GM12878 (cell line): Measurements from ENCODE around the gene LSAMP. TPM values are rescaled to one million over a fixed set of nuclear protein-coding genes. Genes with fewer than 3 reads are reported as not detected.

Source experiments
- ATAC-seq: fragments of 200-7000 bp; cut with Tn5 transposase; 3 replicates; pipeline ENCODE4 v1.9.1; 2020; ENCODE audit warnings: mild to moderate bottlenecking, moderate library complexity
- BruUV-seq: library from RNA; stranded (reverse); fragments of 400-500 nt; replicated peaks from 2 replicates; lab custom pipeline; 2021; lab: Mats Ljungman, UMichigan
- CTCF ChIA-PET: fragments of 300-600 bp; sonication (Branson Sonifier 250); formaldehyde crosslinking; extraction: SDS; loops from one replicate; lab custom pipeline; 2021; ENCODE audit warnings: inconsistent platforms; lab: Yijun Ruan, JAX
- POLR2A ChIA-PET: fragments of 350-600 bp; formaldehyde crosslinking; extraction: SDS; loops from one replicate; lab custom pipeline; 2021; ENCODE audit warnings: inconsistent platforms; lab: Charles Lee
- RAD21 ChIA-PET: fragments of 300-600 bp; sonication (Branson Sonifier 250); formaldehyde crosslinking; loops from one replicate; lab custom pipeline; 2023; ENCODE audit warnings: antibody characterized with exemption; ENCODE audit not compliant: unreplicated experiment; lab: Charles Lee
- SMC1A ChIA-PET: fragments of 300-600 bp; sonication (Branson Sonifier 250); formaldehyde crosslinking; loops from one replicate; lab custom pipeline; 2023; ENCODE audit not compliant: unreplicated experiment, uncharacterized antibody; lab: Charles Lee
- DNase-seq: peaks from one replicate; pipeline ENCODE4 v3.0.0-alpha.2; 2011; ENCODE audit warnings: low read depth, low spot score
- FAIRE-seq: peaks from 3 replicates; lab custom pipeline; 2011; peaks lifted over from hg19 to GRCh38; lab: Jason Lieb, UNC
- H2AFZ ChIP-seq: 2 replicates; pipeline ENCODE4 v1.6.0; 2011; ENCODE audit warnings: low read depth, low read length, control low read depth; ENCODE audit not compliant: control insufficient read depth
- H3K27ac ChIP-seq: 2 replicates; pipeline ENCODE4 v1.5.1; 2011; ENCODE audit warnings: control low read depth; ENCODE audit not compliant: control insufficient read depth, insufficient read depth
- H3K27me3 ChIP-seq, 2 experiments: replicated peaks in 1 of 2; 2 replicates each; pipeline versions ENCODE4 v1.6.0 to v1.6.1; 2011; ENCODE audit warnings: low read length in 1 of 2; ENCODE audit not compliant: control insufficient read depth in 2 of 2, insufficient read depth in 2 of 2
- H3K36me3 ChIP-seq, 2 experiments: 2 replicates each; pipeline ENCODE4 v1.5.1; 2011; ENCODE audit warnings: low read length in 1 of 2; ENCODE audit not compliant: control insufficient read depth in 2 of 2, insufficient read depth in 2 of 2
- H3K4me1 ChIP-seq: 2 replicates; pipeline ENCODE4 v1.6.1; 2011; ENCODE audit warnings: mild to moderate bottlenecking, low read length, moderate library complexity, mixed read lengths; ENCODE audit not compliant: control insufficient read depth, insufficient read depth
- H3K4me2 ChIP-seq: 2 replicates; pipeline ENCODE4 v1.6.0; 2011; ENCODE audit warnings: control low read depth; ENCODE audit not compliant: control insufficient read depth, insufficient read depth
- H3K4me3 ChIP-seq: fragments of 200-600 bp; sonication (generic); 2 replicates; pipeline ENCODE4 v1.5.1; 2016
- H3K79me2 ChIP-seq: 2 replicates; pipeline ENCODE4 v1.6.0; 2011; ENCODE audit warnings: low read length; ENCODE audit not compliant: control insufficient read depth, insufficient read depth
- H3K9ac ChIP-seq: 2 replicates; pipeline ENCODE4 v1.8.0; 2011; ENCODE audit warnings: low read length, control low read depth, mixed read lengths; ENCODE audit not compliant: control insufficient read depth, insufficient read depth
- H3K9me3 ChIP-seq: replicated peaks from 3 replicates; pipeline ENCODE4 v1.5.1; 2011; ENCODE audit warnings: mild to moderate bottlenecking, low read length; ENCODE audit not compliant: control insufficient read depth, insufficient read depth
- H4K20me1 ChIP-seq: 2 replicates; pipeline ENCODE4 v1.6.0; 2011; ENCODE audit not compliant: control insufficient read depth, insufficient read depth
- BCL11A ChIP-seq: IDR thresholded peaks from 2 replicates; pipeline ENCODE4 v1.6.1; 2011; ENCODE audit warnings: low read depth, low read length
- CBFB ChIP-seq: IDR thresholded peaks from 2 replicates; pipeline ENCODE4 v1.6.1; 2016; ENCODE audit warnings: antibody characterized with exemption, low read depth
- CBX3 ChIP-seq: fragments of 200-600 bp; sonication (generic); IDR thresholded peaks from 2 replicates; pipeline ENCODE4 v1.6.1; 2016; ENCODE audit warnings: low read depth, borderline replicate concordance
- CUX1 ChIP-seq: IDR thresholded peaks from 2 replicates; pipeline ENCODE4 v1.6.1; 2012; ENCODE audit warnings: improper control_type of control experiment, low read depth, low read length; ENCODE audit not compliant: insufficient replicate concordance
- E2F4 ChIP-seq: IDR thresholded peaks from 2 replicates; pipeline ENCODE4 v1.6.1; 2012; ENCODE audit warnings: low read depth, low read length, improper control_type of control experiment
- FOXK2 ChIP-seq: fragments of 450-650 bp; IDR thresholded peaks from 2 replicates; pipeline ENCODE4 v1.6.1; 2017; ENCODE audit warnings: mild to moderate bottlenecking, moderate library complexity
- HCFC1 ChIP-seq: fragments of 150-350 bp; IDR thresholded peaks from 2 replicates; pipeline ENCODE4 v1.6.1; 2014; ENCODE audit warnings: low read length
- HDGF ChIP-seq: fragments of 450-650 bp; IDR thresholded peaks from 2 replicates; pipeline ENCODE4 v1.6.1; 2016; ENCODE audit warnings: antibody characterized with exemption
- JUNB ChIP-seq: IDR thresholded peaks from 2 replicates; pipeline ENCODE4 v1.6.1; 2016; ENCODE audit warnings: antibody characterized with exemption, mild to moderate bottlenecking
- NFIC ChIP-seq: IDR thresholded peaks from 2 replicates; pipeline ENCODE4 v1.6.1; 2012; ENCODE audit warnings: low read depth, mild to moderate bottlenecking, inconsistent platforms, low read length, moderate library complexity
- PAX5 ChIP-seq: IDR thresholded peaks from 2 replicates; pipeline ENCODE4 v1.6.1; 2011; ENCODE audit warnings: low read depth, low read length, borderline replicate concordance
- PML ChIP-seq: IDR thresholded peaks from 2 replicates; pipeline ENCODE4 v1.6.1; 2012; ENCODE audit warnings: low read length, inconsistent platforms
- RFX5 ChIP-seq: IDR thresholded peaks from 2 replicates; pipeline ENCODE4 v1.6.1; 2011; ENCODE audit warnings: low read depth, low read length, improper control_type of control experiment
- SMC3 ChIP-seq: IDR thresholded peaks from 2 replicates; pipeline ENCODE4 v1.6.1; 2011; ENCODE audit warnings: low read length, improper control_type of control experiment, borderline replicate concordance
- ZBTB11 ChIP-seq: fragments of 450-650 bp; formaldehyde crosslinking; IDR thresholded peaks from 2 replicates; pipeline ENCODE4 v1.5.0; 2022; ENCODE audit warnings: mild to moderate bottlenecking, missing genetic modification characterization
- ZSCAN29 ChIP-seq: fragments of 450-650 bp; IDR thresholded peaks from 2 replicates; pipeline ENCODE4 v1.6.1; 2017; ENCODE audit warnings: mild to moderate bottlenecking, moderate library complexity
- WGBS: methylation state at CpG from one replicate; pipeline ENCODE4 v1.1.6; 2016; ENCODE audit warnings: low lambda C conversion rate; ENCODE audit not compliant: insufficient replicate concordance, insufficient coverage; ENCODE audit errors: missing lambda C conversion rate; 5-methylcytosine and 5-hydroxymethylcytosine counted together
- in situ Hi-C: fragments of 300-500 bp; cut with MboI; formaldehyde crosslinking; loops from 9 replicates; pipeline ENCODE4 v1.14.3; 2018; ENCODE audit warnings: mixed read lengths
- intact Hi-C: fragments of 100-400 bp; cut with micrococcal nuclease; formaldehyde crosslinking; loops from one replicate; pipeline ENCODE4 v1.14.2; 2022; ENCODE audit not compliant: unreplicated experiment
- polyA plus RNA-seq, 11 experiments: library from polyadenylated mRNA; depleted of rRNA in 4 of 11; unstranded in 6 of 11; stranded (reverse) in 5 of 11; fragments of >200 nt; fragmentation: Nextera tagmentation in 4 of 11; fragmentation: Illumina TruSeq in 1 of 11; extraction: Ambion mirVana in 4 of 11; extraction: Trizol in 1 of 11; gene quantifications; 1 replicate in 1 of 11; 2 replicates in 10 of 11; pipeline versions ENCODE4 v1.2.1 to v1.2.3, GENCODE V29; 2011 to 2016; ENCODE audit warnings: inconsistent platforms in 2 of 11, missing spikeins in 2 of 11, low read depth in 1 of 11
- total RNA-seq, 4 experiments: library from RNA; depleted of rRNA in 3 of 4; stranded (reverse); fragments of >200 nt in 3 of 4; fragmentation: Illumina TruSeq in 1 of 4; extraction: Trizol in 1 of 4; gene quantifications; 2 replicates each; pipeline versions ENCODE4 v1.2.1 to v1.2.3, GENCODE V29; 2013 to 2021

Gene LSAMP
- total and polyA plus RNA-seq, 10 of the 15 experiments (the other 5 are each of a cell fraction or from before 2014, with no cell fraction given), result 2.0 to 12.7 (median 6.5) TPM

- WGBS, result 0% methylated on average over 2 of the region's 2 CpGs
- H3K27ac ChIP-seq, result no peak overlapping the region
- ChIA-PET SMC1A (interaction anchor here (0.6 to 2.5 kb wide), 4 partner anchors 9 to 214 kb away, joined by 3 to 8 read pairs (median 4); no protein-coding TSS in a partner anchor), CTCF (no interaction called here), RAD21 (no interaction called here), POLR2A (no interaction called here)
- H3K4me3 ChIP-seq, result no peak overlapping the region
- in situ Hi-C loops, result no loop called here
- H3K79me2 ChIP-seq, result no peaks in the 10 kb centered on the region
- no peak for DNase-seq
- FAIRE-seq, result no peak
- no peaks in the 10 kb centered on the region for H3K4me1 ChIP-seq
- intact Hi-C loops, result no loop called here
- H3K27me3 ChIP-seq, result no peaks in the 10 kb centered on the region
- no peaks in the 10 kb centered on the region for H3K9me3 ChIP-seq
- TF ChIP-seq E2F4 (no peak), PAX5 (no peak), SMC3 (no peak), NFIC (no peak), PML (no peak), CBX3 (no peak), FOXK2 (no peak), RFX5 (no peak), CUX1 (no peak), ZSCAN29 (no peak), CBFB (no peak), BCL11A (no peak), HCFC1 (no peak), ZBTB11 (CRISPR knock-in tag) (no peak), HDGF (no peak), JUNB (no peak)
- no peak overlapping the region for H2AFZ ChIP-seq
- ATAC-seq, result no peak
- H4K20me1 ChIP-seq, result no peaks in the 10 kb centered on the region
- H3K36me3 ChIP-seq, result no peaks in the 10 kb centered on the region
- BruUV-seq, result no TSS peak
- no peak overlapping the region for H3K9ac ChIP-seq
- no peak overlapping the region for H3K4me2 ChIP-seq
These were observed 206.3 kb downstream of the LSAMP start for GRCh38 chr3:116238846-116239565.
